Gastroesophageal sphincter (tissue), 4 donors: ENCODE results near the gene PHACTR1. TPM values are rescaled to one million over a fixed set of nuclear protein-coding genes. Genes with fewer than 3 reads are reported as not detected.

Source experiments
- ATAC-seq: fragments of 150-250 bp; one replicate; pipeline ENCODE4 v1.9.1; 2016; ENCODE audit warnings: mild to moderate bottlenecking, moderate library complexity
- H3K27ac ChIP-seq, 4 donors: fragments of 200-600 bp; sonication (generic) in 3 of 4; 1 replicate in 3 of 4; 2 replicates in 1 of 4; pipeline ENCODE4 v1.5.1; 2016 to 2019
- H3K27me3 ChIP-seq: fragments of 200-600 bp; sonication (generic); one replicate; pipeline ENCODE4 v1.5.1; 2019
- H3K36me3 ChIP-seq, 2 donors: fragments of 200-600 bp; sonication (generic); one replicate each; pipeline ENCODE4 v1.5.1; 2019; ENCODE audit warnings: control low read depth in 1 of 2
- H3K4me1 ChIP-seq, 3 donors: fragments of 200-600 bp; sonication (generic); 1 replicate in 2 of 3; 2 replicates in 1 of 3; pipeline ENCODE4 v1.5.1; 2016 to 2019; ENCODE audit warnings: control low read depth in 2 of 3
- H3K4me3 ChIP-seq, 2 donors: fragments of 200-600 bp; sonication (generic); one replicate each; pipeline ENCODE4 v1.5.1; 2019; ENCODE audit warnings: mild to moderate bottlenecking in 1 of 2, moderate library complexity in 1 of 2
- H3K9me3 ChIP-seq, 3 donors: fragments of 200-600 bp; sonication (generic); one replicate each; pipeline ENCODE4 v1.5.1; 2017 to 2019; ENCODE audit warnings: control low read depth in 2 of 3
- CTCF ChIP-seq, 4 experiments: fragments of 200-600 bp in 2 of 4; fragments of 450-650 bp in 2 of 4; sonication (generic) in 1 of 4; IDR thresholded peaks; one replicate each; pipeline ENCODE4 v1.5.1; 2017 to 2019; ENCODE audit warnings: antibody characterized with exemption in 4 of 4, mild to moderate bottlenecking in 2 of 4, moderate library complexity in 2 of 4
- EP300 ChIP-seq: sonication (generic); formaldehyde crosslinking; IDR thresholded peaks from one replicate; pipeline ENCODE4 v1.6.1; 2017; ENCODE audit warnings: antibody characterized with exemption, mild to moderate bottlenecking
- POLR2A ChIP-seq, 2 donors: fragments of 450-650 bp; IDR thresholded peaks; one replicate each; pipeline ENCODE4 v1.6.1; 2017; ENCODE audit warnings: antibody characterized with exemption in 2 of 2, mild to moderate bottlenecking in 2 of 2, moderate library complexity in 1 of 2
- POLR2AphosphoS5 ChIP-seq: sonication (generic); formaldehyde crosslinking; IDR thresholded peaks from one replicate; pipeline ENCODE4 v1.6.1; 2017; ENCODE audit warnings: antibody characterized with exemption
- WGBS, 2 donors: methylation state at CpG; one replicate each; pipeline ENCODE4 v1.1.5; 2018; ENCODE audit warnings: low coverage in 1 of 2; 5-methylcytosine and 5-hydroxymethylcytosine counted together
- total RNA-seq, 4 donors: library from RNA; depleted of rRNA; stranded (reverse); fragments of >200 nt; gene quantifications; one replicate each; pipeline ENCODE4 v1.1.0, GENCODE V29; 2016

Gene PHACTR1
- total RNA-seq, 4 donors from 2014 or later = 0.20 to 27.3 (median 2.2) TPM

- 87 to 92% methylated on average over 4 of the region's 4 CpGs for WGBS, 2 donors
- no peak for ATAC-seq
- Histone ChIP-seq H3K27ac (no peak overlapping the region), H3K4me1 (no peaks in the 10 kb centered on the region), H3K27me3 (peaks cover 27% of the 10 kb centered on the region), H3K36me3 (no peaks in the 10 kb centered on the region), H3K4me3 (no peak overlapping the region), H3K9me3 (no peaks in the 10 kb centered on the region)
- no peak for TF ChIP-seq CTCF (IDR thresholded peaks at IDR 0.05)
- TF ChIP-seq POLR2A (IDR thresholded peaks at IDR 0.05) = no peak
- no peak for TF ChIP-seq POLR2AphosphoS5
- TF ChIP-seq EP300 = no peak
Measured at GRCh38 chr6:12698298-12698697, 18.3 kb upstream of the PHACTR1 start.

GRCh38 chr6:12704946-12705345 is 11.6 kb upstream of the PHACTR1 start:
- H3K27ac ChIP-seq = no peak overlapping the region
- H3K36me3 ChIP-seq = no peaks in the 10 kb centered on the region
- ATAC-seq = no peak
- no peak overlapping the region for H3K4me3 ChIP-seq
- H3K27me3 ChIP-seq = peaks cover 33% of the 10 kb centered on the region
- no peaks in the 10 kb centered on the region for H3K9me3 ChIP-seq
- WGBS, 2 donors = 83% methylated on average over 1 of the region's 1 CpG
- TF ChIP-seq POLR2A (IDR thresholded peaks at IDR 0.05) (no peak), EP300 (no peak), CTCF (IDR thresholded peaks at IDR 0.05) (no peak), POLR2AphosphoS5 (no peak)
- H3K4me1 ChIP-seq = no peaks in the 10 kb centered on the region

- 63% methylated on average over 1 of the region's 1 CpG; no CpG with 5 or more reads in 1 of the 2 donors for WGBS, 2 donors
- no peaks in the 10 kb centered on the region for H3K4me1 ChIP-seq
- ATAC-seq = no peak
- H3K4me3 ChIP-seq = no peak overlapping the region
- H3K27ac ChIP-seq = no peak overlapping the region
- H3K9me3 ChIP-seq = no peaks in the 10 kb centered on the region
- peaks cover 31% of the 10 kb centered on the region for H3K27me3 ChIP-seq
- no peaks in the 10 kb centered on the region for H3K36me3 ChIP-seq
- TF ChIP-seq CTCF (IDR thresholded peaks at IDR 0.05) = no peak
- TF ChIP-seq EP300 = no peak
- TF ChIP-seq POLR2A (IDR thresholded peaks at IDR 0.05) = no peak
- no peak for TF ChIP-seq POLR2AphosphoS5
Measured at GRCh38 chr6:12709116-12709515, 7.5 kb upstream of the PHACTR1 start.

- Histone ChIP-seq H3K4me1 (no peaks in the 10 kb centered on the region), H3K27ac (no peak overlapping the region), H3K36me3 (no peaks in the 10 kb centered on the region), H3K9me3 (no peaks in the 10 kb centered on the region), H3K27me3 (peaks cover 31% of the 10 kb centered on the region), H3K4me3 (no peak overlapping the region)
- TF ChIP-seq POLR2AphosphoS5 (no peak), EP300 (no peak), CTCF (IDR thresholded peaks at IDR 0.05) (no peak), POLR2A (IDR thresholded peaks at IDR 0.05) (no peak)
- WGBS, 2 donors = 27 to 34% methylated on average over 3 of the region's 3 CpGs
- no peak for ATAC-seq
Measured at GRCh38 chr6:12709556-12710232, 6.9 kb upstream of the PHACTR1 start.

- Histone ChIP-seq H3K9me3 (no peaks in the 10 kb centered on the region), H3K4me1 (no peaks in the 10 kb centered on the region), H3K27me3 (peaks cover 43% of the 10 kb centered on the region), H3K36me3 (no peaks in the 10 kb centered on the region), H3K4me3 (no peak overlapping the region), H3K27ac (no peak overlapping the region)
- WGBS, 2 donors = 59 to 79% methylated on average over 2 to 4 of the region's 4 CpGs
- no peak for ATAC-seq
- no peak for TF ChIP-seq POLR2AphosphoS5
- no peak for TF ChIP-seq POLR2A (IDR thresholded peaks at IDR 0.05)
- no peak for TF ChIP-seq CTCF (IDR thresholded peaks at IDR 0.05)
- no peak for TF ChIP-seq EP300
Measured at GRCh38 chr6:12710921-12711320, 5.6 kb upstream of the PHACTR1 start.
